ENCODE measurements around the gene ANLN. TPM values are rescaled to one million over a fixed set of nuclear protein-coding genes. Genes with fewer than 3 reads are reported as not detected.

ANLN gene
- total and polyA plus RNA-seq, 2 donors (not counting 3 experiments of a cell fraction or from before 2014, with no cell fraction given) = 28.5 to 119 TPM

- ChIA-PET CTCF (interaction anchor here (1.2 to 1.8 kb wide), 3 partner anchors 8 to 33 kb away, joined by 3 read pairs; a partner anchor contains a TSS), POLR2A (no interaction called here)
- Histone ChIP-seq H3K9ac (replicated peaks; ENCODE audit: extremely low read depth, insufficient read depth, low read length) (no peak overlapping the region), H2AFZ (ENCODE audit: low read depth, low read length) (no peak overlapping the region), H4K20me1 (replicated peaks; ENCODE audit: control insufficient read depth, extremely low read depth, insufficient read depth, low read length) (peaks cover 2% of the 10 kb centered on the region), H3K9me1 (replicated peaks; ENCODE audit: control insufficient read depth, extremely low read depth, insufficient read depth, low read length) (no peaks in the 10 kb centered on the region), H3K79me2 (ENCODE audit: control insufficient read depth, insufficient read depth, low read length) (peaks cover 96% of the 10 kb centered on the region), H3K9me3 (replicated peaks; ENCODE audit: control insufficient read depth, insufficient read depth, low read length) (no peaks in the 10 kb centered on the region), H3K4me1 (ENCODE audit: control insufficient read depth, extremely low read depth, insufficient read depth, low read length) (no peaks in the 10 kb centered on the region), H3K27ac (ENCODE audit: insufficient read depth, low read depth, low read length) (no peak overlapping the region), H3K4me3 (replicated peaks in 1 of 3; ENCODE audit: insufficient read depth in 1 of 3, low read depth in 1 of 3, low read length in 3 of 3) (no peak overlapping the region), H3K27me3 (ENCODE audit: control insufficient read depth in 2 of 2, insufficient read depth in 2 of 2, low read length in 2 of 2) (no peaks in the 10 kb centered on the region), H3K36me3 (ENCODE audit: control insufficient read depth in 2 of 2, extremely low read depth in 1 of 2, insufficient read depth in 2 of 2, low read length in 2 of 2) (peaks cover 0 to 32% of the 10 kb centered on the region in 2 experiments), H3K4me2 (ENCODE audit: insufficient read depth, low read length) (no peak overlapping the region)
- FAIRE-seq (no peak), DNase-seq (ENCODE audit: low read depth, low spot score) (no peak)
- no TSS peak for BruUV-seq (replicated peaks)
- TF ChIP-seq POLR2A (IDR thresholded peaks at IDR 0.05; ENCODE audit: low read depth, low read length) (no peak), POLR2AphosphoS5 (IDR thresholded peaks at IDR 0.05; ENCODE audit: insufficient read depth, low read depth, low read length) (no peak), CTCF (IDR thresholded peaks at IDR 0.05; ENCODE audit: extremely low read depth in 1 of 2, insufficient read depth in 1 of 2, low read depth in 1 of 2, low read length in 2 of 2) (no peak), EZH2 (IDR thresholded peaks at IDR 0.05; ENCODE audit: borderline replicate concordance, low read depth, low read length, severe bottlenecking) (no peak), JUN (IDR thresholded peaks at IDR 0.05; ENCODE audit: borderline replicate concordance, insufficient read depth, insufficient read length, low read depth) (no peak), MYC (IDR thresholded peaks at IDR 0.05; ENCODE audit: low read depth, low read length) (no peak)
- dilution Hi-C loops (cut with MboI; ENCODE audit: extremely low pct_ligation_motif_present, low sequenced_read_pairs) = no loop called here
- intact Hi-C loops (cut with micrococcal nuclease) = no loop called here
Measured at GRCh38 chr7:36400606-36401005, 10.9 kb downstream of the ANLN start.

- dilution Hi-C loops (cut with MboI; ENCODE audit: extremely low pct_ligation_motif_present, low sequenced_read_pairs) = no loop called here
- peaks cover 88% of the 10 kb centered on the region for H3K79me2 ChIP-seq (ENCODE audit: control insufficient read depth, insufficient read depth, low read length)
- no peak overlapping the region for H3K9ac ChIP-seq (replicated peaks; ENCODE audit: extremely low read depth, insufficient read depth, low read length)
- TF ChIP-seq MYC (IDR thresholded peaks at IDR 0.05; ENCODE audit: low read depth, low read length) (no peak), GATA2 (IDR thresholded peaks at IDR 0.05; ENCODE audit: insufficient read depth, insufficient read length, low read depth, low read length) (no peak), POLR2AphosphoS5 (IDR thresholded peaks at IDR 0.05; ENCODE audit: insufficient read depth, low read depth, low read length) (no peak), EZH2 (IDR thresholded peaks at IDR 0.05; ENCODE audit: borderline replicate concordance, low read depth, low read length, severe bottlenecking) (no peak), CTCF (IDR thresholded peaks at IDR 0.05; ENCODE audit: extremely low read depth in 1 of 2, insufficient read depth in 1 of 2, low read depth in 1 of 2, low read length in 2 of 2) (no peak), MAX (IDR thresholded peaks at IDR 0.05; ENCODE audit: insufficient read depth, insufficient read length) (no peak), POLR2A (IDR thresholded peaks at IDR 0.05; ENCODE audit: low read depth, low read length) (no peak), FOS (IDR thresholded peaks at IDR 0.05; ENCODE audit: borderline replicate concordance, insufficient read depth, low read length) (no peak), JUN (IDR thresholded peaks at IDR 0.05; ENCODE audit: borderline replicate concordance, insufficient read depth, insufficient read length, low read depth) (no peak)
- POLR2A ChIA-PET = no interaction called here
- H4K20me1 ChIP-seq (replicated peaks; ENCODE audit: control insufficient read depth, extremely low read depth, insufficient read depth, low read length) = peaks cover 2% of the 10 kb centered on the region
- H3K4me1 ChIP-seq (ENCODE audit: control insufficient read depth, extremely low read depth, insufficient read depth, low read length) = peaks cover 4% of the 10 kb centered on the region
- no peaks in the 10 kb centered on the region for H3K9me3 ChIP-seq (replicated peaks; ENCODE audit: control insufficient read depth, insufficient read depth, low read length)
- H3K36me3 ChIP-seq (ENCODE audit: control insufficient read depth in 2 of 2, extremely low read depth in 1 of 2, insufficient read depth in 2 of 2, low read length in 2 of 2) = peaks cover 0 to 34% of the 10 kb centered on the region in 2 experiments
- DNase-seq (ENCODE audit: low read depth, low spot score) = no peak
- no peak overlapping the region for H2AFZ ChIP-seq (ENCODE audit: low read depth, low read length)
- no peak for FAIRE-seq
- no TSS peak for BruUV-seq (replicated peaks)
- H3K4me2 ChIP-seq (ENCODE audit: insufficient read depth, low read length) = no peak overlapping the region
- H3K27me3 ChIP-seq (ENCODE audit: control insufficient read depth in 2 of 2, insufficient read depth in 2 of 2, low read length in 2 of 2) = no peaks in the 10 kb centered on the region
- H3K9me1 ChIP-seq (replicated peaks; ENCODE audit: control insufficient read depth, extremely low read depth, insufficient read depth, low read length) = no peaks in the 10 kb centered on the region
- H3K27ac ChIP-seq (ENCODE audit: insufficient read depth, low read depth, low read length) = no peak overlapping the region
- CTCF ChIA-PET = interaction anchor here (1.1 to 1.2 kb wide), 2 partner anchors 9 to 11 kb away, joined by 4 read pairs; no protein-coding TSS in a partner anchor
- no peak overlapping the region for H3K4me3 ChIP-seq (replicated peaks in 1 of 3; ENCODE audit: insufficient read depth in 1 of 3, low read depth in 1 of 3, low read length in 3 of 3)
- intact Hi-C loops (cut with micrococcal nuclease) = no loop called here
Measured at GRCh38 chr7:36403452-36403851, 13.8 kb downstream of the ANLN start.

All from endothelial cell of umbilical vein (primary cell).